ENCODE data around the gene NEUROG1.
A peak's percentile ranks its signal among the peaks of the same experiment; 100 is the strongest.

Gene NEUROG1

GRCh38 chr5:135517631-135518030 lies 18.1 kb downstream of the NEUROG1 start:
- ChIA-PET CTCF (interaction anchor here (0.6 to 0.7 kb wide), 2 partner anchors 13 to 18 kb away, joined by 3 to 4 read pairs; partner anchors contain the start of gene NEUROG1), POLR2A (ENCODE audit: low non-redundant PET) (no interaction called here)
- no peak overlapping the region for H3K27ac ChIP-seq

GRCh38 chr5:135514116-135514515 lies 21.6 kb downstream of the NEUROG1 start:
- no peak overlapping the region for H3K27ac ChIP-seq
- ChIA-PET POLR2A (ENCODE audit: low non-redundant PET) (no interaction called here), CTCF (no interaction called here)
- DNase-seq (ENCODE audit: low spot score) = no peak
- no peak for TF ChIP-seq CTCF (conservative IDR thresholded peaks at IDR 0.05; ENCODE audit: low read depth)

More at GRCh38 chr5:135517631-135518030, 18.1 kb downstream of the NEUROG1 start:
- no peak for DNase-seq (ENCODE audit: low spot score)
- TF ChIP-seq CTCF (conservative IDR thresholded peaks at IDR 0.05; ENCODE audit: low read depth) = no peak

GRCh38 chr5:135511761-135512575 lies 23.8 kb downstream of the NEUROG1 start:
- no peak for TF ChIP-seq CTCF (conservative IDR thresholded peaks at IDR 0.05; ENCODE audit: low read depth)
- ChIA-PET POLR2A (ENCODE audit: low non-redundant PET) (no interaction called here), CTCF (interaction anchor here (0.6 kb wide), 1 partner anchor 217 kb away, joined by 4 read pairs; no protein-coding TSS in a partner anchor)
- no peak for DNase-seq (ENCODE audit: low spot score)
- H3K27ac ChIP-seq = no peak overlapping the region

GRCh38 chr5:135509995-135510394 lies 25.8 kb downstream of the NEUROG1 start:
- ChIA-PET CTCF (interaction anchor here (0.6 to 1.6 kb wide), 5 partner anchors 16 to 47 kb away, joined by 3 to 8 read pairs (median 4); no protein-coding TSS in a partner anchor), POLR2A (ENCODE audit: low non-redundant PET) (no interaction called here)
- no peak overlapping the region for H3K27ac ChIP-seq
- no peak for TF ChIP-seq CTCF (conservative IDR thresholded peaks at IDR 0.05; ENCODE audit: low read depth)
- DNase-seq (ENCODE audit: low spot score) = no peak

- no peak for DNase-seq (ENCODE audit: low spot score)
- no peak overlapping the region for H3K27ac ChIP-seq
- CTCF ChIA-PET = interaction anchor here (1.1 kb wide), 1 partner anchor 14 kb away, joined by 8 read pairs; no protein-coding TSS in a partner anchor
- POLR2A ChIA-PET (ENCODE audit: low non-redundant PET) = no interaction called here
- no peak for TF ChIP-seq CTCF (conservative IDR thresholded peaks at IDR 0.05; ENCODE audit: low read depth)
Measured at GRCh38 chr5:135508496-135509005, 27.2 kb downstream of the NEUROG1 start.

GRCh38 chr5:135505973-135506372 lies 29.8 kb downstream of the NEUROG1 start:
- DNase-seq (ENCODE audit: low spot score) = peak; percentile 72
- ChIA-PET POLR2A (ENCODE audit: low non-redundant PET) (no interaction called here), CTCF (interaction anchor here (0.8 kb wide), 1 partner anchor 324 kb away, joined by 3 read pairs; no protein-coding TSS in a partner anchor)
- H3K27ac ChIP-seq = peak overlapping the region; percentile 63
- TF ChIP-seq CTCF (conservative IDR thresholded peaks at IDR 0.05; ENCODE audit: low read depth) = no peak

All from RWPE1 (cell line).